H7 (cell line): ENCODE results near the gene NFKB1. TPM values are rescaled to one million over a fixed set of nuclear protein-coding genes. Genes with fewer than 3 reads are reported as not detected.
"Not testable (repeated sequence)": the region's sequence is repeated elsewhere in the genome, so short reads cannot be mapped to it uniquely, and the experiment has no call there.

Experiments used
- DNase-seq: peaks from one replicate; pipeline ENCODE4 v3.0.0; 2012
- H3K27me3 ChIP-seq: 2 replicates; pipeline ENCODE4 v1.6.0; 2011; ENCODE audit warnings: mild to moderate bottlenecking, low read length; ENCODE audit not compliant: control insufficient read depth, insufficient read depth
- H3K36me3 ChIP-seq: replicated peaks from 2 replicates; pipeline ENCODE4 v1.5.1; 2011; ENCODE audit warnings: low read length; ENCODE audit not compliant: control insufficient read depth, insufficient read depth
- H3K4me3 ChIP-seq: 2 replicates; pipeline ENCODE4 v1.5.1; 2011; ENCODE audit warnings: low read depth, mild to moderate bottlenecking, control low read depth, low read length, moderate library complexity; ENCODE audit not compliant: insufficient read depth
- total RNA-seq: library from RNA; depleted of rRNA; stranded (reverse); fragments of >200 nt; shearing (Covaris generic); gene quantifications from 2 replicates; pipeline ENCODE4 v1.2.3, GENCODE V29; 2014

The NFKB1 gene
- total RNA-seq, 1 experiment from 2014 or later, result 6.8 TPM

DNA sequence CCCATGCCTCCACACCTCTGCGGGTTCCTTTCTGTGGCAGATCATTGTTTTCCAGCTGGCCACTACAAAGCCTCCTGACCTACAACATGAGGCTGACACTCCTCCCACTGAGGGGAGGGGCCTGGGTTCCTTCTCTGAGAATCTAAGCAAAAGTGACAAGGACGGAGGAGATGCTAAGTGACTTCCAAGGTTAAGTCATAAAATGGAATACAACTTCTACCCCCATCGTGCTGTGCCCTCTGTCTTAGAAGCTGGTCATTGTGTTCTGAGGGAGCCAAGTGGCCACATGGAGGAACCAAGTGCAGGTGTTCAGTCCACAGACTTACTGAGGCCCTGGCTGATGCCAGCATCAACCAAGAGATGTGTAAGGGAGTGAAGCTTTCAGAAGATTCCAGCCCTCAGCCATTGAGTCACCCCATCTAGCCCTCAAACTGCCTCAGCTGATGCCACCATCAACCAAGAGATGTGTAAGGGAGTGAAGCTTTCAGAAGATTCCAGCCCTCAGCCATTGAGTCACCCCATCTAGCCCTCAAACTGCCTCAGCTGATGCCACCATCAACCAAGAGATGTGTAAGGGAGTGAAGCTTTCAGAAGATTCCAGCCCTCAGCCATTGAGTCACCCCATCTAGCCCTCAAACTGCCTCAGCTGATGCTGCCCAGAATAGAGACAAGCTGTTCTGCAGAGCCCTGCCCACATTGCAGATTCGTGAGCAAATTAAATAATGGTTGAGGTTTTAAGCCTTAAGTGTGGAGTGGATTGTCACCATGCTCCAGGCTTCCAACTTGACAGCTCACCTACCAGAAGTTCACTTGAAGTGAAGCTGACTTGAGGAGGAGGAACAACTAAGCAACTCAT is 118.8 kb downstream of the NFKB1 start:
- not testable (repeated sequence) for DNase-seq, H3K4me3 ChIP-seq, H3K27me3 ChIP-seq, H3K36me3 ChIP-seq

GRCh38 chr4:102620697-102621497 is 119.7 kb downstream of the NFKB1 start:
- no peaks in the 10 kb centered on the region for H3K36me3 ChIP-seq
- H3K27me3 ChIP-seq, result no peaks in the 10 kb centered on the region
- no peak overlapping the region for H3K4me3 ChIP-seq
- peak; percentile 18 for DNase-seq

DNA sequence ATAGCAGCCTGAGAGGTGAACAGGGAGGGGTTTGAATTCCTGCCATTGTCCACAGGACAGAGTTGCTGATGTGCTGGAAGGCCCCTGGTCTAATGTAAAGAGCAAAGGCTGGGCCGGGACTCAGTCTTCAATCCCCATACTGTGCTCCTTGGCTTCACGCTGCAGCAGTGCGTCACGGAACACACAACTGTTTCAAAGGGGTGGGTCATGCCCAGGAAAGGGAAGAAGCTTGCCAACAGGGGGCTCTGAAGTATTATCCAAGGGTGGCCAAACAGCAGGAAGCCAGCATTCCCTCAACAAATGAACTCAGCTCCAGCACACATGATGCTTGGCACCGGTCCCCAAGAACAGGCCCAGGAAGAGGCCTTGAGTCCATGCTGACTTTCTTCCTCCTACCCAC is 122.5 kb downstream of the NFKB1 start:
- peak; percentile 28 for DNase-seq
- Histone ChIP-seq H3K36me3 (no peaks in the 10 kb centered on the region), H3K27me3 (no peaks in the 10 kb centered on the region), H3K4me3 (no peak overlapping the region)

DNA sequence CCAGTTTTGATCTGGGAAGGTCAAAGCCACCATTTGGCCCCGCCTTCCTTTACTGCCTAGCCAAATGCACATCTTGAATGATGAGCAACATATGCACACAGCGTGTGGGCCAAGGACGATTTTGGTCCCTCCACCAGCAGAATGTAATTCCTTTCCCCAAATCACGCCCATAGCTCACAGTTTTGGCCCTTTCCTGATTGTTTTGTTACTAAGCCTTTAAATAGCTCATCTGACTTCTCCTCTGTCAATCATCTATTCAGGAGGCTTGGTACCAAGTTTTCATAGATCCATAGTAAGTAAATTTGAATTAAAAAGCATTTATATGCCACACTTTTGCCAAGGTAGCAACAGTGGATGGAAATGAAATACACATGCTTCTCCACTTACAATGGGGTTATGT is 123.3 kb downstream of the NFKB1 start:
- H3K27me3 ChIP-seq, result no peaks in the 10 kb centered on the region
- no peak for DNase-seq
- no peaks in the 10 kb centered on the region for H3K36me3 ChIP-seq
- no peak overlapping the region for H3K4me3 ChIP-seq

DNA sequence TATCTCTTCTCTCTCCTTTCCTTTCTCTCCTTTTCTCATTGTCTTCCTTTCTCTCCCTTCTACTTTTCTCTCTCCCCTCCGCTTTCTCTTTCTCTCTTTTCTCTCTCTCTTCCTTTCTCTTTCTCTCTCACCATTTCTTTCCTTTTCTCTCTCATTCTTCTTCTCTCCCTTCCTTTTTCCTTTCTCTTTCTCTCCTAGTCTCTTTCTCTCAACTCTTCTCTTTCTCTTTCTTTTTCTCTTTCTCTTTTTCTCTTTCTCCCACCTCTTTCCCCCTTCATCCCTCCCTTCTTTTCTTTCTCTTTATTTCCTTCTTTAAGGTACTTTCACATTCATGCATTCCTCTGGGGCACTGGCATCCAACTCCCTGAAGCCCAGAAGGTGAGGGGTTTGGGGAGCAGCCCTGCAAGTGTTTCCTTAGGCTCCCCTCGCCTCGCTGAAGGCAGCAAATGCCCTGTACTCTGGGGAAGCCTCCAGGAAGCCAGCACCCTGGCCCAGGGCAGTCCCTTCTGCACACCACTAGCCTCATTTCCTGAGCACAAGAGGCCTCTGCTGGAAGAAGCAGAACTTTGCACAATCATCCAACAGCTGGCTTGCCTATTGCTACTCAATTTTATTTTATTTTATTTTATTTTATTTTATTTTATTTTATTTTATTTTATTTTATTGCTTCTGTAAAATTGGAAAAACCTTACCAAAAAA is 124.2 kb downstream of the NFKB1 start:
- no peak overlapping the region for H3K4me3 ChIP-seq
- peak; percentile 51 for DNase-seq
- H3K27me3 ChIP-seq, result no peaks in the 10 kb centered on the region
- H3K36me3 ChIP-seq, result no peaks in the 10 kb centered on the region

DNA sequence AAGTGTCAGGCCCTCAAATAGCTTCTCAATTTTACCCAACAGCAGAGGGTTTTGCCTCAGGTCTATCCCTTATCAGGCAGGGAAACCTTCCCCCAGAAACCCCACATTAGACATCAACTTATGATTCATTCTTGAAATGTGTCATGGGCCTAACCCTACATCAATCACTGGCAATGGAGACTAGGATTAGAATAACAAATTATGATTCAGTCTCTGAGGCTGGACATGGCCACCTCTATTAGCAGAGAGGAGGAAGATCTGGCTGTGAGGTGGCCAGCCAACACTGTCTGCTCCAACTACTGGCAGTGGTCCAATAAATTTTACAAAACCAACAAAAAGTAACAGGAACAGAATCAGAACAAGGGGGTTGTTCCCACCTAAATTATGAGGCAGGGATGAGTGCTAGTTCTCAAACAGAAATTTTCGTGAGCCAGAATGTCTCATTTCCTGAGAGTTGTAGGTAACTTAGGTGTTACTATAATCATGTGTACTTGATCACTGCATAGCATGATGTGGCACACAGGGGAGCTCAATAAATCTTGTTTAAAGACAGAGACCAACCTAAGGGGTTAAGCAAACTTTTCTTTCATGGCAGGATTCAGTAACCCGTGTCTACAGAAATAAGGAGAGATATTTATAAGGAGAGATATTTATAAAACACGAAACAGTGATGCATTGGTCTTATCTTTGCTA is 126.8 kb downstream of the NFKB1 start:
- no peak for DNase-seq
- H3K4me3 ChIP-seq, result no peak overlapping the region
- no peaks in the 10 kb centered on the region for H3K27me3 ChIP-seq
- peaks cover 2% of the 10 kb centered on the region; the same call in 1 of the 2 replicates for H3K36me3 ChIP-seq

DNA sequence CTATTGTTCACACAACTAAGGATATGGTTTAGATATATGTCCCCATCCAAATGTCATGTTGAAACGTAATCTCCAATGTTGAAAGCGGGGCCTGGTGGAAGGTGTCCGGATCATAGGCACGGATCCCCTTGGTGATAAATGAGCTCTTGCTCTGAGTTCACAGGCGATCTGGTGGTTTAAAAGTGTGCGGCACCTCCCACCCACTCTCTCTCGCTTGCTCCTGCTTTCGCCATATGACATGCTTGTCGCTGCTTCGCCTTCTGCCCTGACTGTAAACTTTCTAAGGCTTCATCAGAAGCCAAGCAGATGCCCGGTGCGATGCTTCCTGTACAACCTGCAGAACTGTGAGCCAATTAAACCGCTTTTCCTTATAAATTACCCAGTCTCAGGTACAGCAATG is 128.5 kb downstream of the NFKB1 start:
- Histone ChIP-seq H3K36me3 (peaks cover 3% of the 10 kb centered on the region), H3K4me3 (no peak overlapping the region), H3K27me3 (no peaks in the 10 kb centered on the region)
- DNase-seq, result no peak

- DNase-seq, result no peak
- H3K4me3 ChIP-seq, result no peak overlapping the region
- H3K36me3 ChIP-seq, result peaks cover 5% of the 10 kb centered on the region
- no peaks in the 10 kb centered on the region for H3K27me3 ChIP-seq
These were observed 130.5 kb downstream of the NFKB1 start for GRCh38 chr4:102631616-102632015.

GRCh38 chr4:102632241-102633065 is 131.3 kb downstream of the NFKB1 start:
- Histone ChIP-seq H3K4me3 (no peak overlapping the region), H3K27me3 (no peaks in the 10 kb centered on the region), H3K36me3 (peaks cover 5% of the 10 kb centered on the region)
- no peak for DNase-seq

GRCh38 chr4:102633100-102633499 is 131.9 kb downstream of the NFKB1 start:
- Histone ChIP-seq H3K27me3 (no peaks in the 10 kb centered on the region), H3K4me3 (no peak overlapping the region), H3K36me3 (peaks cover 5% of the 10 kb centered on the region)
- no peak for DNase-seq

- DNase-seq, result no peak
- Histone ChIP-seq H3K36me3 (peaks cover 3% of the 10 kb centered on the region), H3K27me3 (no peaks in the 10 kb centered on the region), H3K4me3 (no peak overlapping the region)
These were observed 136.2 kb downstream of the NFKB1 start for GRCh38 chr4:102637391-102637790.

- Histone ChIP-seq H3K27me3 (no peaks in the 10 kb centered on the region), H3K4me3 (no peak overlapping the region), H3K36me3 (peaks cover 3% of the 10 kb centered on the region)
- no peak for DNase-seq
These were observed 137.5 kb downstream of the NFKB1 start for GRCh38 chr4:102638621-102639020.

DNA sequence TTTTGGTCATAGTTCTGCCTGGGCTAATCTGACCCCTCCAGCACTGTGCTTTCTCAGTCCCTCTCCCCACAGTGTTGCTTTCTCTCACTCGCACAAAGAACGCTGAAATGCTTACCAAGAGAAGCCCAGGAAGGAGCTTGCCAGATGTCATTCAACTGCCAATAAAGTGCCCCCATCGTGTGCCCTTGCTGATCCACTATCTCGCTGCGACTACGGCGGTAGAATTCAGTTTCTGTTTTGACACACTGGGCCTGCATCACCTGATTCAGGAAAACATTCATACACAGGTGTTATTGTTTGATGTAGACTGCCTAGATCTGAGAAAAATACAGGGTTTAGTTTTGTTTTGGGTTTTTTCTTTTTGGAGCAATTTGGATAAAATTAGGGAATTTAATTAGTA is 138.4 kb downstream of the NFKB1 start:
- Histone ChIP-seq H3K27me3 (no peaks in the 10 kb centered on the region), H3K4me3 (no peak overlapping the region)
- no peak for DNase-seq

More for the DNA sequence above, 138.4 kb downstream of the NFKB1 start:
- peaks cover 3% of the 10 kb centered on the region for H3K36me3 ChIP-seq
